A673 (cell line): ENCODE data around the gene ARHGAP26. TPM values are rescaled to one million over a fixed set of nuclear protein-coding genes. Genes with fewer than 3 reads are reported as not detected.

Source experiments
- BruUV-seq: library from RNA; stranded (reverse); fragments of 400-500 nt; replicated peaks from 2 replicates; lab custom pipeline; 2021; lab: Mats Ljungman, UMichigan
- CTCF ChIA-PET: fragments of 300-600 bp; sonication (Branson Sonifier 250); formaldehyde crosslinking; loops from one replicate; lab custom pipeline; 2022; ENCODE audit warnings: antibody characterized with exemption; lab: Charles Lee
- POLR2A ChIA-PET: fragments of 300-600 bp; sonication (Branson Sonifier 250); formaldehyde crosslinking; loops from one replicate; lab custom pipeline; 2022; ENCODE audit warnings: antibody characterized with exemption; ENCODE audit not compliant: low non-redundant PET; lab: Charles Lee
- DNase-seq: peaks from one replicate; pipeline ENCODE4 v3.0.0-alpha.2; 2015; ENCODE audit warnings: low spot score
- H3K27ac ChIP-seq: fragments of 200-600 bp; sonication (generic); 2 replicates; pipeline ENCODE4 v1.5.1; 2016; ENCODE audit warnings: mixed run types, low read depth, mild to moderate bottlenecking, mixed read lengths, antibody characterized with exemption, low read length; ENCODE audit not compliant: poor library complexity, severe bottlenecking
- H3K27me3 ChIP-seq: fragments of 200-600 bp; sonication (generic); replicated peaks from 2 replicates; pipeline ENCODE4 v1.6.1; 2017; ENCODE audit warnings: mixed run types, low read depth, mild to moderate bottlenecking, mixed read lengths, antibody characterized with exemption, low read length; ENCODE audit not compliant: insufficient read depth, poor library complexity
- H3K36me3 ChIP-seq: fragments of 200-600 bp; sonication (generic); 2 replicates; pipeline ENCODE4 v1.6.1; 2016; ENCODE audit warnings: mixed run types, mild to moderate bottlenecking, mixed read lengths, antibody characterized with exemption, low read length; ENCODE audit not compliant: insufficient read depth, poor library complexity, severe bottlenecking
- H3K4me1 ChIP-seq: fragments of 200-600 bp; sonication (generic); 2 replicates; pipeline ENCODE4 v1.6.1; 2017; ENCODE audit warnings: mixed run types, mild to moderate bottlenecking, mixed read lengths, antibody characterized with exemption, low read length; ENCODE audit not compliant: insufficient read depth, poor library complexity, severe bottlenecking
- H3K4me3 ChIP-seq: fragments of 200-600 bp; sonication (generic); 2 replicates; pipeline ENCODE4 v1.5.1; 2016; ENCODE audit warnings: low read depth, mixed run types, mild to moderate bottlenecking, mixed read lengths, low read length; ENCODE audit not compliant: poor library complexity, severe bottlenecking
- H3K9me3 ChIP-seq: fragments of 200-600 bp; sonication (generic); 2 replicates; pipeline ENCODE4 v1.6.1; 2016; ENCODE audit warnings: mixed run types, low read depth, mild to moderate bottlenecking, mixed read lengths, antibody characterized with exemption, low read length; ENCODE audit not compliant: poor library complexity, severe bottlenecking
- EZH2 ChIP-seq: fragments of 200-600 bp; sonication (generic); IDR thresholded peaks from 2 replicates; pipeline ENCODE4 v1.6.1; 2017; ENCODE audit warnings: borderline replicate concordance, low read depth, mild to moderate bottlenecking, mixed read lengths, antibody characterized with exemption, low read length; ENCODE audit not compliant: poor library complexity, severe bottlenecking
- intact Hi-C: fragments of 100-400 bp; cut with micrococcal nuclease; formaldehyde crosslinking; loops from one replicate; pipeline ENCODE4 v1.10.0; 2022; ENCODE audit not compliant: unreplicated experiment
- total RNA-seq: library from RNA; stranded (reverse); gene quantifications from 2 replicates; pipeline ENCODE4 v1.2.3, GENCODE V29; 2021
- TF ChIP-seq, protein P1 (sequence below): fragments of 300-800, 200-600 bp; sonication (generic); conservative IDR thresholded peaks from 2 replicates; pipeline ENCODE4 v1.5.1; 2017; ENCODE audit warnings: low read depth, mild to moderate bottlenecking, antibody characterized with exemption, low read length, moderate library complexity, mixed read lengths

Gene ARHGAP26
- total RNA-seq, 1 experiment from 2014 or later: 25.5 TPM

DNA sequence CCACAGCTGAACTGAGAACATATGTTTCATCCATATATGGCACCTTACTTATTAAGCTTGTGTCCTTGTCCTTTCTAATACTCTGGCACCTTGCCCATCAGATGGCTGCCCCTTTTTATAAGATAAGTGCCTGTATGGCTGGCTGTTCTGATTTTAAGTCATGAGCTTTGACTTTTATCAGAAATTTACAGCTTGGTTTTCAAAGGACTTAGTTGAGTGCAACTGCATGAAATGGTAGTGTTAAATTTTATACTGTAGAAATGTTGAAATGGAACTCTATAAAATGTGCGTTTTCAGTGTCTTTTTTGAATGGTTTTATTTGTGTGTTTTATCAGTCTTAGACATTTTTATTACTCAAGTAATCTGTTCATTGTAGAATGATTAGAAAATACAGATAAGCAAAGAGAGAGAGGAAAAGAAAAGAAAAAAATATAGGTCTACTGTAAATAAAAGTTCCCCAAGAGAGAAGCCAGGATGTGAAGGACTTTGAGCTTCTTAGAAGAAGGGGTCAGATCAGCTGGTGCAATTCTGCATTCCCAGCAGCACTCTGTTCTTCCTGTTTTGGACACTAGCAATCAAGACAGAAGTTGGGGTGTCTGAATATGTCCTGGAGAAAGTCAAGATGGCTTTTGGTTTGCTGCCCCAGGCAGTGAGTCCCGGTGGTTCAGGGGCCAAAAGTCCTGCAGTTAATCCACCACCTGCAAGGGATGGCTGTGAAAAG is 38.9 kb downstream of the ARHGAP26 start:
- no peak overlapping the region for H3K4me3 ChIP-seq
- H3K9me3 ChIP-seq: no peaks in the 10 kb centered on the region
- BruUV-seq: no TSS peak
- no peaks in the 10 kb centered on the region for H3K36me3 ChIP-seq
- ChIA-PET CTCF (no interaction called here), POLR2A (interaction anchor here (0.7 kb wide), 2 partner anchors 76 to 92 kb away, joined by 3 to 4 read pairs; no protein-coding TSS in a partner anchor)
- intact Hi-C loops: no loop called here
- H3K27me3 ChIP-seq: no peaks in the 10 kb centered on the region
- no peak for TF ChIP-seq EZH2
- TF ChIP-seq, protein P1, sequence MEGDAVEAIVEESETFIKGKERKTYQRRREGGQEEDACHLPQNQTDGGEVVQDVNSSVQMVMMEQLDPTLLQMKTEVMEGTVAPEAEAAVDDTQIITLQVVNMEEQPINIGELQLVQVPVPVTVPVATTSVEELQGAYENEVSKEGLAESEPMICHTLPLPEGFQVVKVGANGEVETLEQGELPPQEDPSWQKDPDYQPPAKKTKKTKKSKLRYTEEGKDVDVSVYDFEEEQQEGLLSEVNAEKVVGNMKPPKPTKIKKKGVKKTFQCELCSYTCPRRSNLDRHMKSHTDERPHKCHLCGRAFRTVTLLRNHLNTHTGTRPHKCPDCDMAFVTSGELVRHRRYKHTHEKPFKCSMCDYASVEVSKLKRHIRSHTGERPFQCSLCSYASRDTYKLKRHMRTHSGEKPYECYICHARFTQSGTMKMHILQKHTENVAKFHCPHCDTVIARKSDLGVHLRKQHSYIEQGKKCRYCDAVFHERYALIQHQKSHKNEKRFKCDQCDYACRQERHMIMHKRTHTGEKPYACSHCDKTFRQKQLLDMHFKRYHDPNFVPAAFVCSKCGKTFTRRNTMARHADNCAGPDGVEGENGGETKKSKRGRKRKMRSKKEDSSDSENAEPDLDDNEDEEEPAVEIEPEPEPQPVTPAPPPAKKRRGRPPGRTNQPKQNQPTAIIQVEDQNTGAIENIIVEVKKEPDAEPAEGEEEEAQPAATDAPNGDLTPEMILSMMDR: no peak
- peak; percentile 44 for DNase-seq
- H3K4me1 ChIP-seq: peaks cover 22% of the 10 kb centered on the region
- H3K27ac ChIP-seq: no peak overlapping the region

DNA sequence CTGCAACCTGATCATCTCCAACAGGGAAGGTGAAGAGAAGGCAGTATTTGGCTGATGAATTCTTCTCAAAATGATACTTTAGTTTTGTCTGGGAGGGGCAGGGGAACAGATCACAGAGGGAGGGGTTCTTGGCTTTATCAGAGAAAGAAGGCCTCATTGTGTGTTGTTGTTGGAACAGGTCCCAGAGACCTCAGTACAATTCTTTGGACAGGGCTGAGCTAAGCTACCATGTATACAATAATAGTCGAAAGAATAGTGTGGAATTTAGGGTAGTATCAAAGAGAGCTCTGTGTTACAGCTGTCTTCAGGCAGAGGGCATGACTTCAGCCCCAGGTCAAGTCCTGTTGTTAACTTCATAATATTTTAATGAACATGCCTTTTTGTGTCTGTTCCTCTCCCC is 39.9 kb downstream of the ARHGAP26 start:
- intact Hi-C loops: no loop called here
- Histone ChIP-seq H3K9me3 (no peaks in the 10 kb centered on the region), H3K27me3 (no peaks in the 10 kb centered on the region), H3K36me3 (no peaks in the 10 kb centered on the region), H3K4me3 (no peak overlapping the region), H3K4me1 (peaks cover 22% of the 10 kb centered on the region), H3K27ac (no peak overlapping the region)
- TF ChIP-seq, protein P1: no peak
- TF ChIP-seq EZH2: no peak
- no TSS peak for BruUV-seq
- POLR2A ChIA-PET: no interaction called here
- DNase-seq: no peak
- CTCF ChIA-PET: no interaction called here

DNA sequence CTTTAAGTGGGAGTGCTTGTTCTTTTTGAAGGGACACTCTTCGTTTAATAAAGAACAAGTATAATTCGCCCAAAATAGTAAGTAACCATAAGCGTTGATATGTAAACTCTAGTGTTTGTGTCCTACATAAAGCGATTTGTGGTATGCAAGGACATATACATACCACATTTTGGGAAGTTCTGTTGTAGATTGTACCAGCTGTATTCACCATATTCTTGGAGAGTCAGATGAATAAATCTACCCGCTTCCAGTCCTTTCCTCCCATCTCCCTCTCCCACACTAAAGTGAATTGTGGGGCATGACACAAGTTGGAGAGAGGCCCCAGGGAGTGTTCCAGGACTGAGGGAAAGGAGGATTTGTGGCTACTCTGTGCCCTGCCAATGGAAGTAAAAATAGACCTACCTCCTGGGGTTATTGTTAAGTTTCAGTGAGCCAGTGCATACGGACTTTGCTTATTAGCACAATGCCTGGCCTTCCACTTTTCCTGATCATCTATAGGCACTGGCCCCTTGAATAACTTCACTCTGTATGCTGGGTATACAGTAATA is 40.6 kb downstream of the ARHGAP26 start:
- no peaks in the 10 kb centered on the region for H3K9me3 ChIP-seq
- ChIA-PET POLR2A (no interaction called here), CTCF (no interaction called here)
- intact Hi-C loops: no loop called here
- DNase-seq: no peak
- no peak for TF ChIP-seq EZH2
- no peaks in the 10 kb centered on the region for H3K36me3 ChIP-seq
- no TSS peak for BruUV-seq
- H3K27ac ChIP-seq: no peak overlapping the region
- H3K27me3 ChIP-seq: no peaks in the 10 kb centered on the region
- no peak overlapping the region for H3K4me3 ChIP-seq
- peaks cover 22% of the 10 kb centered on the region for H3K4me1 ChIP-seq
